Thyroid gland (tissue), 4 donors: ENCODE results near the gene KSR1.

Experiments
- CTCF ChIP-seq, 6 experiments: fragments of 200-600 bp in 3 of 6; fragments of 450-650 bp in 3 of 6; sonication (generic) in 3 of 6; IDR thresholded peaks; one replicate each; pipeline ENCODE4 v1.5.1; 2016 to 2019; ENCODE audit warnings: antibody characterized with exemption in 6 of 6, mild to moderate bottlenecking in 2 of 6, inconsistent platforms in 1 of 6, moderate library complexity in 1 of 6
- POLR2A ChIP-seq, 2 donors: fragments of 450-650 bp; IDR thresholded peaks; one replicate each; pipeline ENCODE4 v1.6.1; 2017; ENCODE audit warnings: antibody characterized with exemption in 2 of 2, mild to moderate bottlenecking in 2 of 2, moderate library complexity in 1 of 2

- TF ChIP-seq CTCF (IDR thresholded peaks at IDR 0.05) (no peak), POLR2A (IDR thresholded peaks at IDR 0.05) (no peak)
Measured at GRCh38 chr17:27464431-27464830, 8.2 kb downstream of the KSR1 start.
